ENCODE results near the gene RAX2. TPM values are rescaled to one million over a fixed set of nuclear protein-coding genes. Genes with fewer than 3 reads are reported as not detected.
"Not testable (repeated sequence)": the region's sequence is repeated elsewhere in the genome, so short reads cannot be mapped to it uniquely, and the experiment has no call there.

Gene RAX2
- total RNA-seq = 0.09 TPM
- 0.07 TPM for polyA plus RNA-seq
- long read RNA-seq, donor 1 = 0 reads
- long read RNA-seq, donor 2 = 0 reads
- long read RNA-seq, donor 3 = 0 reads
- long read RNA-seq, donor 4 = 0 reads
- long read RNA-seq, donor 5 = 0 reads
- long read RNA-seq, donor 6 = 0 reads
- long read RNA-seq, donor 7 = 0 reads
- long read RNA-seq, donor 8 = 0 reads
- long read RNA-seq, donor 9 = 0 reads
- long read RNA-seq, donor 10 = 0 reads

DNA sequence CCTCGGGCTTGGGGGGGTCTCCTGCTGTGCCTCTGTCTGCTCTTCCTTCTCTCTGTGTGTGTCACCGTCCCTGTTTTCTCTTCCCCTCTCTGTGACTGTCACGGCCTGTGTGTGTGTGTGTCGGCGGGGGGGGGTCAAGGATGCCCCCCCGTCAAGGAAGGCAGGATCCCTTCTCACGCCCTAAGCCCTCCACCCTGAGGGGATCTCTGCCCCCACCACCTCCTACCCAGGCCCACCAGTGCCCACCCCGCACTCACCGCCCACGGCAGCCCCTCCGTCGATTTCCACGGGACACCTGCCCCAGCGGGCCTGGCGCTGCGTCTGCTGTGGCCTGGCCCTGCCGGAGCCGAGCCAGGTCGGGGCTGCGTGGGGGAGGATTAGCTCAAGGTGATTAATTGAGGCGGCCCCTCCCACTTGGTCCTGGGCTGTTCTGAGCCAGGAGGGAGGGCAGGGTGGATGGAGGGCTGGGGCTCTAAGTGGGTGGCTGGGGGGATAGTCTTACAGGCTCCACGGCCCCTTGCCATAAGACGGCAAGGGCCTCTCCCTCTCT is at the start of gene RAX2:
Gene RAX2 (minus strand): TSS at position 323 of the 550 bp plus-strand sequence. CDS start 486 bp downstream, outside the sequence.
- 77% methylated on average over 23 of the region's 23 CpGs for WGBS
- DNase-seq (ENCODE audit: low read depth in 6 of 9, low spot score in 9 of 9) = no peak
- Histone ChIP-seq H3K4me1 (ENCODE audit: control insufficient read depth in 2 of 2, insufficient read depth in 2 of 2, low read length in 2 of 2) (no peaks in the 10 kb centered on the region), H3K27ac (ENCODE audit: low read depth in 1 of 2, low read length in 1 of 2) (no peak within 1 kb of the TSS), H3K9me3 (ENCODE audit: control insufficient read depth in 2 of 2, insufficient read depth in 1 of 2, low read length in 1 of 2) (no peaks in the 10 kb centered on the region), H3K36me3 (ENCODE audit: control insufficient read depth in 2 of 2, insufficient read depth in 2 of 2, low read length in 1 of 2) (peaks cover 18 to 28% of the 10 kb centered on the region in 2 donors), H3K27me3 (ENCODE audit: control insufficient read depth in 2 of 2, insufficient read depth in 1 of 2, low read length in 1 of 2) (no peaks in the 10 kb centered on the region), H3K4me3 (ENCODE audit: low read length in 2 of 2) (no peak within 1 kb of the TSS)

DNA sequence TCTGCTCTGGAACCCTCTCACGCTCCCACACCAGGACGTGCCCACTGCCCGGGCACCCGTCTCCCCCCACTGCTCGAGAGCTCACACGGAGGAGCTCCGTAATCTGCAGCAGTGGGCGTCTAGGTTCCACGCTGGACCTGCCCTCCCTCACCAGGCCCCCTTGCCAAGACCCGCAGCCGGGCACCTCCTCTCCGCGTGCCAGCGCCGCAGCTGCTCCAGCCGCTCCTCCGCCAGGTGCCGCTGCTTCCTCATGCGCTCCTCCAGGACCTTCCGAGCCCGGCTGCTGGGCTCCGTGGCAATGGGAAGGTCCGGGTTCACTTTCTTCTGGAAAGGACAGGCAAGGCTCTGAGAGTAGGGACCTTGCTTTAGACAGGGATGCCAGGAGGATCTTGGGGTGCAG is 49.1 kb upstream of the RAX2 start:
- no peak overlapping the region for H3K4me3 ChIP-seq (ENCODE audit: low read length in 2 of 2)
- H3K4me1 ChIP-seq (ENCODE audit: control insufficient read depth in 2 of 2, insufficient read depth in 2 of 2, low read length in 2 of 2) = peaks cover 0 to 20% of the 10 kb centered on the region in 2 donors
- H3K27ac ChIP-seq (ENCODE audit: low read depth in 1 of 2, low read length in 1 of 2) = no peak overlapping the region
- H3K9me3 ChIP-seq (ENCODE audit: control insufficient read depth in 2 of 2, insufficient read depth in 1 of 2, low read length in 1 of 2) = peaks cover 0 to 6% of the 10 kb centered on the region in 2 donors
- H3K27me3 ChIP-seq (ENCODE audit: control insufficient read depth in 2 of 2, insufficient read depth in 1 of 2, low read length in 1 of 2) = peaks cover 4 to 14% of the 10 kb centered on the region in 2 donors
- no peak for DNase-seq (ENCODE audit: low read depth in 6 of 9, low spot score in 9 of 9)
- WGBS = 98% methylated on average over 23 of the region's 23 CpGs
- H3K36me3 ChIP-seq (ENCODE audit: control insufficient read depth in 2 of 2, insufficient read depth in 2 of 2, low read length in 1 of 2) = no peaks in the 10 kb centered on the region

DNA sequence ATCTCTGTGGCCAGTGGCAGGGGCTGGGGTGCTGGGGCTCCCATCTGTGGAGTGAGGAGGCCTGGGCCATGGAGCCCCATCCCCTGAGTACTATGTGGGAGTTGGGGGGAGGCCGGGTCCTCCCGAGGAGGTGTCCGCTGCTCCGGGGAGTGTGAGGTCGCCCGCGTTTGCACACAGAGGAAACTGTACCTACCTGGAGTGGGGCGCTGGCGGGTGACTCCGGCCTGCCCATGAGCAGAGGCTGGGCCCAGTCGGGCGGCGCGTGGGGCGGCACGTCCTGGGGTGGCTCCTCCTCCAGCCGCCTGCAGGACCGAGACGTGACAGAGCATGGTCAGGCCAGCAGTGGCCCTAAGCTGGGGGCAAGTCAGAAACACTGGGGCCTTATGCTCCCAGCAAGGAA is 48.0 kb upstream of the RAX2 start:
- Histone ChIP-seq H3K9me3 (ENCODE audit: control insufficient read depth in 2 of 2, insufficient read depth in 1 of 2, low read length in 1 of 2) (peaks cover 0 to 6% of the 10 kb centered on the region in 2 donors), H3K36me3 (ENCODE audit: control insufficient read depth in 2 of 2, insufficient read depth in 2 of 2, low read length in 1 of 2) (no peaks in the 10 kb centered on the region), H3K27ac (ENCODE audit: low read depth in 1 of 2, low read length in 1 of 2) (no peak overlapping the region), H3K4me3 (ENCODE audit: low read length in 2 of 2) (no peak overlapping the region), H3K27me3 (ENCODE audit: control insufficient read depth in 2 of 2, insufficient read depth in 1 of 2, low read length in 1 of 2) (peaks cover 4 to 14% of the 10 kb centered on the region in 2 donors), H3K4me1 (ENCODE audit: control insufficient read depth in 2 of 2, insufficient read depth in 2 of 2, low read length in 2 of 2) (peaks cover 0 to 20% of the 10 kb centered on the region in 2 donors)
- no peak for DNase-seq (ENCODE audit: low read depth in 6 of 9, low spot score in 9 of 9)
- 96% methylated on average over 19 of the region's 19 CpGs for WGBS

DNA sequence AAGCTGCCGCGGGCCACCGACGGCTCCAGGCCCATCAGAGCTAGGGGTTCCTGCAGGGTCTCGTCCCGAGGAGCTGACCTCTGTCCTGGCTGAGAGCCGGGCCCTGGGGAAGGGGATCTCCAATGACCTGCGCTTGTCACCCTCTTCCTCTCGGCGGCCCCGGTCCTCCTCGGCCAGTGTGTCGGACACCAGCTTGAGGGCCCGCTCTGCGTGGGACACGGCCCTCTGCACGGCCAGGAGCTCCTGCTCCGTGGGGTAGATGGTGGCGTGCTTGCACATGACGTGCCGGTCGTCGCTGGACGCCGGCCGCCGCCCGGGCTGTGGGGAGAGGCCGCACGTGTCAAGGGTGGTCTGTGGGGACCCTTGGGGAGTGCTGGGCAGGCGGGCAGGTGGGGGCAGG is 46.9 kb upstream of the RAX2 start:
- Histone ChIP-seq H3K36me3 (ENCODE audit: control insufficient read depth in 2 of 2, insufficient read depth in 2 of 2, low read length in 1 of 2) (no peaks in the 10 kb centered on the region), H3K27ac (ENCODE audit: low read depth in 1 of 2, low read length in 1 of 2) (no peak overlapping the region), H3K27me3 (ENCODE audit: control insufficient read depth in 2 of 2, insufficient read depth in 1 of 2, low read length in 1 of 2) (peaks cover 4 to 14% of the 10 kb centered on the region in 2 donors), H3K9me3 (ENCODE audit: control insufficient read depth in 2 of 2, insufficient read depth in 1 of 2, low read length in 1 of 2) (peaks cover 0 to 6% of the 10 kb centered on the region in 2 donors), H3K4me1 (ENCODE audit: control insufficient read depth in 2 of 2, insufficient read depth in 2 of 2, low read length in 2 of 2) (peaks cover 0 to 30% of the 10 kb centered on the region in 2 donors), H3K4me3 (ENCODE audit: low read length in 2 of 2) (no peak overlapping the region)
- DNase-seq (ENCODE audit: low read depth in 6 of 9, low spot score in 9 of 9) = no peak
- WGBS = 80% methylated on average over 31 of the region's 31 CpGs

DNA sequence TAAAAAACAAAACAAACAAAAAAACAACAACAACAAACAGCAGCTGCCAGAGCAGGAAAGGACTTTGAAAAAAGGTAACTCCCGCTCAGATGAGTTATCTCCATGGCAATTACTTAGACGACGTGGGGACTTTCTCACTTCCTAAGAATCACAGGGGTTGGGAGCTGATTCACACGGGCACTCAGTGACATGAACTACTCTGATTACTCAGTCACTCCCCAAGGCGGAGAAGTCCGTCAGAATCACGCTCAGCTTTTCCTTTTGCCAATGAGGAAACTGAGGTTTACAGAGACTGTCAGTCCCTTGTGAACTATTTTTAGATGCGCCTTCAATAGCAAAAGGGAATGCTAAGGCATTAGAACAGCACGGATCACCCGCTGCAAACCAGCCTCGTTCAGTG is 46.4 kb upstream of the RAX2 start:
- Histone ChIP-seq H3K27me3 (ENCODE audit: control insufficient read depth in 2 of 2, insufficient read depth in 1 of 2, low read length in 1 of 2) (peaks cover 4 to 13% of the 10 kb centered on the region in 2 donors), H3K36me3 (ENCODE audit: control insufficient read depth in 2 of 2, insufficient read depth in 2 of 2, low read length in 1 of 2) (no peaks in the 10 kb centered on the region), H3K27ac (ENCODE audit: low read depth in 1 of 2, low read length in 1 of 2) (no peak overlapping the region), H3K4me3 (ENCODE audit: low read length in 2 of 2) (no peak overlapping the region), H3K4me1 (ENCODE audit: control insufficient read depth in 2 of 2, insufficient read depth in 2 of 2, low read length in 2 of 2) (peaks cover 2 to 34% of the 10 kb centered on the region in 2 donors), H3K9me3 (ENCODE audit: control insufficient read depth in 2 of 2, insufficient read depth in 1 of 2, low read length in 1 of 2) (peaks cover 0 to 6% of the 10 kb centered on the region in 2 donors)
- 31% methylated on average over 11 of the region's 11 CpGs for WGBS
- DNase-seq (ENCODE audit: low read depth in 6 of 9, low spot score in 9 of 9) = peak in 1 of 9 donors; percentile 24

DNA sequence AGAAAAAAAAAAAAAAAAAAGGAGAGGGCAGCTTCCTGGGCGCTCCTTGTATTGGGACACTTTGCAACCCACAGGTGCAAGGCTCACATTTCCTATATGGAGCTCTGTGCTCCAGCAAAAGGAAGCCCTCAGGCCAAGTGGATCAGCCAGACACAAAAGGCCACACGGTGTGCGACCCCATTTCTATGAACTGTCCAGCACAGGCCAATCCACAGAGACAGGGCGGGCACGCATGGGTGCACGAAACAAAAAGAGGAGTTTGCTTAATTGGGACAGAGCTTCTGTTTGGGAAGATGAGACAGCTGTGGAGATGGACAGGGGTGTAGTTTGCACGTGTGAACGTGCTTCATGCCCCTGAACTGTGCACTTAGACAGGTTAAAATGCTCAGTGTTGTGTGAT is 45.7 kb upstream of the RAX2 start:
- WGBS = 91% methylated on average over 8 of the region's 8 CpGs
- H3K27me3 ChIP-seq (ENCODE audit: control insufficient read depth in 2 of 2, insufficient read depth in 1 of 2, low read length in 1 of 2) = peaks cover 3 to 7% of the 10 kb centered on the region in 2 donors
- no peak overlapping the region for H3K4me3 ChIP-seq (ENCODE audit: low read length in 2 of 2)
- H3K27ac ChIP-seq (ENCODE audit: low read depth in 1 of 2, low read length in 1 of 2) = no peak overlapping the region
- no peaks in the 10 kb centered on the region for H3K36me3 ChIP-seq (ENCODE audit: control insufficient read depth in 2 of 2, insufficient read depth in 2 of 2, low read length in 1 of 2)
- DNase-seq (ENCODE audit: low read depth in 6 of 9, low spot score in 9 of 9) = no peak
- peaks cover 0 to 6% of the 10 kb centered on the region in 2 donors for H3K9me3 ChIP-seq (ENCODE audit: control insufficient read depth in 2 of 2, insufficient read depth in 1 of 2, low read length in 1 of 2)
- H3K4me1 ChIP-seq (ENCODE audit: control insufficient read depth in 2 of 2, insufficient read depth in 2 of 2, low read length in 2 of 2) = peaks cover 7 to 41% of the 10 kb centered on the region in 2 donors

DNA sequence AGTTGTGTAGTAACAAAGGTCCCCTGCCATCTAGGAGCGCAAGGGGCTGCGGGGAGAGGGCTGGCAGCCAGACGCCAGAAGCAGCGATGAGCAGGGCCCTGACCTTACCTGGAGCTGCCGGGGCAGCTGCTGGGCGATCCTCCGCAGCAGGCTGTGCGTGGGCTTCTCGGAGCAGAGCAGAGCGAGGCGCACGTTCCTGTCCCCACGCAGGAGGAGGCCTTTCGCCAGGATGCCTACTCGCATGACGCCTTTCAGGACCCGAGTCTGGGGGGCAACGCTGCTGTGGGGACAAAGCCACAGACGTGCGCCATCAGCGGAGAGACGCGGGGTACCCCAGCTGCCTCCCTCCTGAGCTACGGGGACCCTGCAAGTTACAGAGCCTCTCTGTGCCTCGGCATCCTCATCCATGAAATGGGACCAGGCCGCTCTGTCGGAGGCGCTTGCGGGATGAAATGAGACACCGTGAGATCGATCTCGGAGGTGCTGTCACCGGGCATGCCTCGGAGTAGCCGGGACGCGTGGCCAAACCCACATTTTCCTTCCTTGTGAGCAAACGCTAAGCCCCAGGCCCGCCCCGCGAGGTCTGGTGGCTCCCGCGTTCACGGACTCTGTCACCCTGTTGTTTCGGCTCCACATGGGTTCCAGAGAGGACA is 44.7 kb upstream of the RAX2 start:
- no peak overlapping the region for H3K4me3 ChIP-seq (ENCODE audit: low read length in 2 of 2)
- H3K27ac ChIP-seq (ENCODE audit: low read depth in 1 of 2, low read length in 1 of 2) = no peak overlapping the region
- H3K36me3 ChIP-seq (ENCODE audit: control insufficient read depth in 2 of 2, insufficient read depth in 2 of 2, low read length in 1 of 2) = no peaks in the 10 kb centered on the region
- 97% methylated on average over 45 of the region's 45 CpGs for WGBS
- H3K4me1 ChIP-seq (ENCODE audit: control insufficient read depth in 2 of 2, insufficient read depth in 2 of 2, low read length in 2 of 2) = peaks cover 13 to 44% of the 10 kb centered on the region in 2 donors
- H3K27me3 ChIP-seq (ENCODE audit: control insufficient read depth in 2 of 2, insufficient read depth in 1 of 2, low read length in 1 of 2) = peaks cover 0 to 2% of the 10 kb centered on the region in 2 donors
- no peak for DNase-seq (ENCODE audit: low read depth in 6 of 9, low spot score in 9 of 9)
- peaks cover 0 to 1% of the 10 kb centered on the region in 2 donors for H3K9me3 ChIP-seq (ENCODE audit: control insufficient read depth in 2 of 2, insufficient read depth in 1 of 2, low read length in 1 of 2)

DNA sequence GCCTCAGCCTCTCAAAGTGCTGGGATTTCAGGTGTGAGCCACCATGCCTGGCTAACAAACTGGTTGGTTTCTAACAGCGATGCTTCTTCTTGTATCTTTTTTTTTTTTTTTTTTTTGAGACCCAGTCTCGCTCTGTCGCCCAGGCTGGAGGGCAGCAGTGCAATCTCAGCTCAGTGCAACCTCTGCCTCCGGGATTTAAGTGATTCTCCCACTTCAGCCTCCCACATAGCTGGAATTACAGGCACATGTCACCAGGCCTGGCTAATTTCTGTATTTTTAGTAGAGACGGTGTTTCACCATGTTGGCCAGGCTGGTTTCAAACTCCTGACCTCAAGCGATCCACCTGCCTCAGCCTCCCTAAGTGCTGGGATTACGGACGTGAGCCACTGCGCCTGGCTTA is 44.1 kb upstream of the RAX2 start:
- not testable (repeated sequence) for H3K36me3 ChIP-seq (ENCODE audit: control insufficient read depth in 2 of 2, insufficient read depth in 2 of 2, low read length in 1 of 2); H3K4me3 ChIP-seq (ENCODE audit: low read length in 2 of 2); H3K27me3 ChIP-seq (ENCODE audit: control insufficient read depth in 2 of 2, insufficient read depth in 1 of 2, low read length in 1 of 2); H3K9me3 ChIP-seq (ENCODE audit: control insufficient read depth in 2 of 2, insufficient read depth in 1 of 2, low read length in 1 of 2); H3K27ac ChIP-seq (ENCODE audit: low read depth in 1 of 2, low read length in 1 of 2); DNase-seq (ENCODE audit: low read depth in 6 of 9, low spot score in 9 of 9)
- peaks cover 13 to 44% of the 10 kb centered on the region in 2 donors for H3K4me1 ChIP-seq (ENCODE audit: control insufficient read depth in 2 of 2, insufficient read depth in 2 of 2, low read length in 2 of 2)
- WGBS = 97% methylated on average over 9 of the region's 9 CpGs

DNA sequence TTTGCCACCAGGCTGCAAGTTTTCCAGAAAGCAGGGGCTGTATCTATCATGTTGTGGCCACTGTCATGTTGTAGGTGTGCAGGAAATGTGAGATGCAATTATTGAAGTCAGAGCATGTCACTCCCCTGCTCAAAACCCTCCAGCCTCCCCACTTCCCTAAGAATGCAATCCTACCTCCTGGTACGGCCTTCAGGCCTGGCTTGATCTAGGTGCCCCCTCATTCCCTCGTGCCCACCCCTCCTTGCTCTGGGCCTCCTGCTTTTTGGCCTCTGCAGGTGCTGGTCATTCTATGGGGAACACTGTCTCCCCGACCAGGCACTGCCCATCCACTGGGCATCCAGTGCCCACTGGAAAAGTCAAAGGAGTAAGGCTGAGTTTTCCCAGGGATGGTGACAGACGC is 42.6 kb upstream of the RAX2 start:
- Histone ChIP-seq H3K4me1 (ENCODE audit: control insufficient read depth in 2 of 2, insufficient read depth in 2 of 2, low read length in 2 of 2) (peaks cover 13 to 46% of the 10 kb centered on the region in 2 donors), H3K9me3 (ENCODE audit: control insufficient read depth in 2 of 2, insufficient read depth in 1 of 2, low read length in 1 of 2) (no peaks in the 10 kb centered on the region), H3K27ac (ENCODE audit: low read depth in 1 of 2, low read length in 1 of 2) (no peak overlapping the region), H3K4me3 (ENCODE audit: low read length in 2 of 2) (no peak overlapping the region), H3K36me3 (ENCODE audit: control insufficient read depth in 2 of 2, insufficient read depth in 2 of 2, low read length in 1 of 2) (no peaks in the 10 kb centered on the region), H3K27me3 (ENCODE audit: control insufficient read depth in 2 of 2, insufficient read depth in 1 of 2, low read length in 1 of 2) (no peaks in the 10 kb centered on the region)
- 95% methylated on average over 4 of the region's 4 CpGs for WGBS
- DNase-seq (ENCODE audit: low read depth in 6 of 9, low spot score in 9 of 9) = no peak
